Mesodermal cell (in vitro differentiated cells): Measurements from ENCODE around the gene OR10AD1. TPM values are rescaled to one million over a fixed set of nuclear protein-coding genes. Genes with fewer than 3 reads are reported as not detected.
"Not testable (repeated sequence)": the region's sequence is repeated elsewhere in the genome, so short reads cannot be mapped to it uniquely, and the experiment has no call there.

Experiments used
- H3K27ac ChIP-seq: 2 replicates; pipeline ENCODE4 v1.7.0; 2013; ENCODE audit warnings: mild to moderate bottlenecking, low read depth, low read length, moderate library complexity; ENCODE audit not compliant: severe bottlenecking
- H3K36me3 ChIP-seq: 2 replicates; pipeline ENCODE4 v1.7.1; 2013; ENCODE audit warnings: mild to moderate bottlenecking, low read length, moderate library complexity; ENCODE audit not compliant: control insufficient read depth, insufficient read depth
- H3K4me1 ChIP-seq: one replicate; pipeline ENCODE4 v1.7.1; 2013; ENCODE audit warnings: mild to moderate bottlenecking, low read length; ENCODE audit not compliant: insufficient read depth, control insufficient read depth, poor library complexity, severe bottlenecking
- H3K4me3 ChIP-seq: 2 replicates; pipeline ENCODE4 v1.7.0; 2013; ENCODE audit warnings: low read length, control low read depth, mild to moderate bottlenecking; ENCODE audit not compliant: insufficient read depth, poor library complexity, severe bottlenecking; ENCODE audit errors: extremely low read depth
- H3K9me3 ChIP-seq: 2 replicates; pipeline ENCODE4 v1.7.1; 2013; ENCODE audit warnings: mild to moderate bottlenecking, low read length, moderate library complexity; ENCODE audit not compliant: control insufficient read depth
- WGBS, 2 experiments: methylation state at CpG; one replicate each; pipeline ENCODE4 v1.1.5; 2013; ENCODE audit warnings: missing lambda C conversion rate in 2 of 2; ENCODE audit not compliant: insufficient coverage in 2 of 2; 5-methylcytosine and 5-hydroxymethylcytosine counted together
- polyA plus RNA-seq, 2 experiments: library from polyadenylated mRNA; stranded (reverse); fragments of 50-300 nt; gene quantifications; one replicate each; pipeline ENCODE4 v1.2.3, GENCODE V29; 2013

OR10AD1 gene
- polyA plus RNA-seq (2013, experiment 1 of 2), result not detected
- not detected for polyA plus RNA-seq (2013, experiment 2 of 2)

- Histone ChIP-seq H3K9me3 (peaks cover 13% of the 10 kb centered on the region), H3K36me3 (no peaks in the 10 kb centered on the region), H3K4me3 (no peak within 1 kb of the TSS), H3K4me1 (no peaks in the 10 kb centered on the region), H3K27ac (no peak within 1 kb of the TSS)
- 77 to 88% methylated on average over 1 to 3 of the region's 4 CpGs for WGBS, 2 experiments
Observed at GRCh38 chr12:48203192-48203591, at the start of gene OR10AD1. TSS of gene OR10AD1 (minus strand) at chr12:48203292. CDS start at chr12:48203292, 0 bp downstream.

- no peaks in the 10 kb centered on the region for H3K9me3 ChIP-seq
- 79 to 85% methylated on average over 2 to 3 of the region's 5 CpGs for WGBS, 2 experiments
- no peak overlapping the region for H3K27ac ChIP-seq
Observed at GRCh38 chr12:48247181-48247966, 44.3 kb upstream of the OR10AD1 start.

GRCh38 chr12:48237162-48237561 lies 34.1 kb upstream of the OR10AD1 start:
- WGBS, 2 experiments, result 64% methylated on average over 2 of the region's 3 CpGs
- H3K4me3 ChIP-seq, result no peak overlapping the region
- H3K36me3 ChIP-seq, result no peaks in the 10 kb centered on the region
- peak overlapping the region; percentile 20 for H3K27ac ChIP-seq
- peaks cover 4% of the 10 kb centered on the region for H3K9me3 ChIP-seq
- H3K4me1 ChIP-seq, result no peaks in the 10 kb centered on the region

More at GRCh38 chr12:48247181-48247966, 44.3 kb upstream of the OR10AD1 start:
- no peak overlapping the region for H3K4me3 ChIP-seq
- no peaks in the 10 kb centered on the region for H3K4me1 ChIP-seq
- H3K36me3 ChIP-seq, result no peaks in the 10 kb centered on the region

GRCh38 chr12:48235796-48236333 lies 32.8 kb upstream of the OR10AD1 start:
- Histone ChIP-seq H3K9me3 (peaks cover 4% of the 10 kb centered on the region), H3K4me1 (no peaks in the 10 kb centered on the region), H3K4me3 (no peak overlapping the region), H3K36me3 (no peaks in the 10 kb centered on the region), H3K27ac (no peak overlapping the region)
- 67 to 100% methylated on average over 1 of the region's 4 CpGs for WGBS, 2 experiments

GRCh38 chr12:48231169-48231958 lies 28.3 kb upstream of the OR10AD1 start:
- H3K4me1 ChIP-seq, H3K36me3 ChIP-seq, H3K4me3 ChIP-seq, H3K27ac ChIP-seq, H3K9me3 ChIP-seq: not testable (repeated sequence)
- 100% methylated on average over 2 of the region's 2 CpGs for WGBS, 2 experiments

- not testable (repeated sequence) for H3K4me1 ChIP-seq
Observed at GRCh38 chr12:48224533-48224932, 21.4 kb upstream of the OR10AD1 start.

GRCh38 chr12:48221645-48222044 lies 18.6 kb upstream of the OR10AD1 start:
- Histone ChIP-seq H3K27ac (no peak overlapping the region), H3K9me3 (no peaks in the 10 kb centered on the region), H3K4me3 (no peak overlapping the region), H3K36me3 (no peaks in the 10 kb centered on the region), H3K4me1 (no peaks in the 10 kb centered on the region)
- 34 to 57% methylated on average over 2 of the region's 2 CpGs for WGBS, 2 experiments

More at GRCh38 chr12:48224533-48224932, 21.4 kb upstream of the OR10AD1 start:
- not testable (repeated sequence) for H3K36me3 ChIP-seq, H3K9me3 ChIP-seq, H3K27ac ChIP-seq, H3K4me3 ChIP-seq
- 100% methylated on average over 1 of the region's 3 CpGs; no CpG with 5 or more reads in 1 of the 2 experiments for WGBS, 2 experiments

- Histone ChIP-seq H3K36me3 (no peaks in the 10 kb centered on the region), H3K4me1 (no peaks in the 10 kb centered on the region), H3K9me3 (no peaks in the 10 kb centered on the region), H3K4me3 (no peak overlapping the region), H3K27ac (no peak overlapping the region)
- WGBS, 2 experiments, result no CpG with 5 or more reads among the region's 1 CpG
Observed at GRCh38 chr12:48220701-48221100, 17.6 kb upstream of the OR10AD1 start.

- Histone ChIP-seq H3K4me1 (no peaks in the 10 kb centered on the region), H3K9me3 (no peaks in the 10 kb centered on the region), H3K4me3 (no peak overlapping the region), H3K27ac (no peak overlapping the region), H3K36me3 (no peaks in the 10 kb centered on the region)
- no CpG with 5 or more reads among the region's 1 CpG for WGBS, 2 experiments
Observed at GRCh38 chr12:48219631-48220030, 16.5 kb upstream of the OR10AD1 start.

- Histone ChIP-seq H3K4me1 (no peaks in the 10 kb centered on the region), H3K4me3 (no peak overlapping the region), H3K9me3 (no peaks in the 10 kb centered on the region), H3K36me3 (no peaks in the 10 kb centered on the region), H3K27ac (no peak overlapping the region)
Observed at GRCh38 chr12:48216785-48217184, 13.7 kb upstream of the OR10AD1 start.
